ENCODE results near the gene GNAZ. TPM values are rescaled to one million over a fixed set of nuclear protein-coding genes. Genes with fewer than 3 reads are reported as not detected.

GNAZ gene
- polyA plus RNA-seq, 2 of the 4 experiments (the other 2 are of a cell fraction) = 1.9 to 2.5 TPM

- no peak for FAIRE-seq
- Histone ChIP-seq H3K4me3 (no peak overlapping the region), H3K4me2 (no peak overlapping the region), H3K4me1 (no peaks in the 10 kb centered on the region), H3K9me3 (no peaks in the 10 kb centered on the region), H3K27ac (no peak overlapping the region)
- no peak for DNase-seq (ENCODE audit: low read depth in 1 of 2, low spot score in 1 of 2)
- 25% methylated on average over 3 of the region's 9 CpGs for WGBS (ENCODE audit: missing lambda C conversion rate)
- no peak for ATAC-seq
- CTCF ChIA-PET = no interaction called here
- POLR2A ChIA-PET = no interaction called here
- TF ChIP-seq HOXB13 (CRISPR knock-in tag; IDR thresholded peaks at IDR 0.05; ENCODE audit: low read depth) (no peak), TFCP2L1 (CRISPR knock-in tag; IDR thresholded peaks at IDR 0.05) (no peak), SMC3 (IDR thresholded peaks at IDR 0.05) (no peak), HEYL (CRISPR knock-in tag; IDR thresholded peaks at IDR 0.05) (no peak), EP300 (IDR thresholded peaks at IDR 0.05) (no peak), HES2 (IDR thresholded peaks at IDR 0.05) (no peak), NPAS2 (CRISPR knock-in tag; IDR thresholded peaks at IDR 0.05; ENCODE audit: borderline replicate concordance) (no peak), MAX (IDR thresholded peaks at IDR 0.05) (no peak)
Measured at GRCh38 chr22:23060612-23061400, 9.5 kb upstream of the GNAZ start.

GRCh38 chr22:23061471-23062280 lies 8.6 kb upstream of the GNAZ start:
- Histone ChIP-seq H3K9me3 (no peaks in the 10 kb centered on the region), H3K4me2 (no peak overlapping the region), H3K4me1 (no peaks in the 10 kb centered on the region), H3K4me3 (no peak overlapping the region), H3K27ac (no peak overlapping the region)
- TF ChIP-seq ELK1 (IDR thresholded peaks at IDR 0.05; ENCODE audit: low read depth, low read length) (no peak), HDAC2 (IDR thresholded peaks at IDR 0.05) (no peak), RAD21 (conservative IDR thresholded peaks at IDR 0.05 in 1 of 2, IDR thresholded peaks at IDR 0.05 in 1 of 2) (no peak), GATA3 (IDR thresholded peaks at IDR 0.05; ENCODE audit: borderline replicate concordance) (no peak), FOSB (CRISPR knock-in tag; IDR thresholded peaks at IDR 0.05) (no peak), HES2 (IDR thresholded peaks at IDR 0.05) (no peak), FOSL2 (IDR thresholded peaks at IDR 0.05) (no peak), FOSL2 (CRISPR knock-in tag; IDR thresholded peaks at IDR 0.05) (no peak), MAFK (IDR thresholded peaks at IDR 0.05; ENCODE audit: partially characterized antibody) (no peak), RFX5 (IDR thresholded peaks at IDR 0.05) (no peak), CBX2 (IDR thresholded peaks at IDR 0.05; ENCODE audit: borderline replicate concordance, low read depth) (no peak), FOXS1 (CRISPR knock-in tag; IDR thresholded peaks at IDR 0.05) (no peak), RNF2 (IDR thresholded peaks at IDR 0.05; ENCODE audit: borderline replicate concordance, low read depth) (no peak), HOXB13 (CRISPR knock-in tag; IDR thresholded peaks at IDR 0.05; ENCODE audit: low read depth) (no peak), ESRRA (IDR thresholded peaks at IDR 0.05; ENCODE audit: borderline replicate concordance, low read length) (no peak), MYC (IDR thresholded peaks at IDR 0.05; ENCODE audit: borderline replicate concordance, low read length) (no peak), ZSCAN20 (CRISPR knock-in tag; IDR thresholded peaks at IDR 0.05) (no peak), ATOH8 (CRISPR knock-in tag; IDR thresholded peaks at IDR 0.05; ENCODE audit: low read depth) (no peak), RCOR1 (IDR thresholded peaks at IDR 0.05; ENCODE audit: low read depth, low read length) (no peak), EP300 (IDR thresholded peaks at IDR 0.05) (no peak), HOXB5 (CRISPR knock-in tag; IDR thresholded peaks at IDR 0.05) (no peak)
- ATAC-seq (no peak), DNase-seq (ENCODE audit: low read depth in 1 of 2, low spot score in 1 of 2) (no peak), FAIRE-seq (no peak)
- CTCF ChIA-PET = no interaction called here
- POLR2A ChIA-PET = no interaction called here
- WGBS (ENCODE audit: missing lambda C conversion rate) = 66% methylated on average over 16 of the region's 16 CpGs

All from A549 (cell line).